HEK293 (cell line): ENCODE data around the gene COL5A1.

Experiments used
- CTCF ChIA-PET: fragments of 350-600 bp; formaldehyde crosslinking; extraction: SDS; loops from one replicate; lab custom pipeline; 2021; ENCODE audit warnings: antibody characterized with exemption; lab: Yijun Ruan, JAX
- POLR2A ChIA-PET: fragments of 300-600 bp; formaldehyde crosslinking; extraction: SDS; loops from one replicate; lab custom pipeline; 2020; ENCODE audit warnings: antibody characterized with exemption, inconsistent platforms; lab: Yijun Ruan, JAX
- H3K27ac ChIP-seq: fragments of 200-500 bp; sonication (Bioruptor generic); 2 replicates; pipeline ENCODE4 v1.5.1; 2014; ENCODE audit warnings: low read depth, low read length, control low read depth, inconsistent platforms; ENCODE audit errors: extremely low read depth
- H3K36me3 ChIP-seq, 2 experiments: fragments of 200-500 bp in 1 of 2; sonication (Bioruptor generic) in 1 of 2; 1 replicate in 1 of 2; 2 replicates in 1 of 2; pipeline ENCODE4 v1.5.1; 2014 to 2017; ENCODE audit warnings: inconsistent platforms in 2 of 2, low read length in 2 of 2; ENCODE audit not compliant: control insufficient read depth in 2 of 2, insufficient read depth in 1 of 2
- H3K4me1 ChIP-seq: fragments of 200-500 bp; sonication (Bioruptor generic); 2 replicates; pipeline ENCODE4 v1.5.1; 2014; ENCODE audit warnings: mild to moderate bottlenecking, low read length, inconsistent platforms; ENCODE audit not compliant: control insufficient read depth, insufficient read depth
- H3K4me3 ChIP-seq: 2 replicates; pipeline ENCODE4 v1.5.1; 2011; ENCODE audit warnings: low read depth, mild to moderate bottlenecking, control low read depth, low read length, moderate library complexity
- H3K9me3 ChIP-seq: fragments of 200-500 bp; sonication (Bioruptor generic); 2 replicates; pipeline ENCODE4 v1.5.1; 2014; ENCODE audit warnings: low read depth, low read length, inconsistent platforms; ENCODE audit not compliant: control insufficient read depth, insufficient read depth
- GLI4 ChIP-seq: fragments of 450-650 bp; formaldehyde crosslinking; IDR thresholded peaks from 2 replicates; pipeline ENCODE4 v1.5.1; 2016; ENCODE audit warnings: missing biosample characterization, missing genetic modification characterization
- GLIS1 ChIP-seq: fragments of 450-650 bp; formaldehyde crosslinking; IDR thresholded peaks from 2 replicates; pipeline ENCODE4 v1.5.1; 2016; ENCODE audit warnings: missing biosample characterization, missing genetic modification characterization
- HOXA7 ChIP-seq: sonication (generic); formaldehyde crosslinking; IDR thresholded peaks from 2 replicates; pipeline ENCODE4 v1.8.1; 2022; ENCODE audit warnings: missing genetic modification reagents, borderline replicate concordance
- KLF8 ChIP-seq: fragments of 450-650 bp; formaldehyde crosslinking; IDR thresholded peaks from 2 replicates; pipeline ENCODE4 v1.5.1; 2016; ENCODE audit warnings: missing biosample characterization, missing genetic modification characterization
- KLF9 ChIP-seq: fragments of 450-650 bp; formaldehyde crosslinking; IDR thresholded peaks from 2 replicates; pipeline ENCODE4 v1.5.1; 2016; ENCODE audit warnings: missing biosample characterization, missing genetic modification characterization, low read depth
- MEIS1 ChIP-seq: sonication (generic); formaldehyde crosslinking; IDR thresholded peaks from 2 replicates; pipeline ENCODE4 v1.8.1; 2022; ENCODE audit warnings: missing genetic modification reagents, mild to moderate bottlenecking, borderline replicate concordance
- PBX3 ChIP-seq: sonication (generic); formaldehyde crosslinking; IDR thresholded peaks from 2 replicates; pipeline ENCODE4 v1.8.1; 2022; ENCODE audit warnings: mild to moderate bottlenecking, moderate library complexity, missing genetic modification reagents
- PRDM10 ChIP-seq: fragments of 450-650 bp; formaldehyde crosslinking; IDR thresholded peaks from 2 replicates; pipeline ENCODE4 v1.5.1; 2016; ENCODE audit warnings: missing biosample characterization, missing genetic modification characterization
- TCF7L2 ChIP-seq: IDR thresholded peaks from 2 replicates; pipeline ENCODE4 v1.6.1; 2011; ENCODE audit warnings: low read depth, mild to moderate bottlenecking, inconsistent platforms, low read length, moderate library complexity, borderline replicate concordance
- WT1 ChIP-seq: fragments of 450-650 bp; formaldehyde crosslinking; IDR thresholded peaks from 2 replicates; pipeline ENCODE4 v1.5.1; 2016; ENCODE audit warnings: missing biosample characterization, missing genetic modification characterization
- ZNF2 ChIP-seq: fragments of 450-650 bp; formaldehyde crosslinking; IDR thresholded peaks from 2 replicates; pipeline ENCODE4 v1.5.1; 2016; ENCODE audit warnings: missing biosample characterization, missing genetic modification characterization
- ZNF280C ChIP-seq: fragments of 450-650 bp; formaldehyde crosslinking; IDR thresholded peaks from 2 replicates; pipeline ENCODE4 v1.5.1; 2016; ENCODE audit warnings: missing biosample characterization, missing genetic modification characterization
- ZNF391 ChIP-seq: fragments of 450-650 bp; formaldehyde crosslinking; IDR thresholded peaks from 2 replicates; pipeline ENCODE4 v1.5.1; 2016; ENCODE audit warnings: low read depth, missing biosample characterization, missing genetic modification characterization, borderline replicate concordance
- ZNF473 ChIP-seq: fragments of 450-650 bp; formaldehyde crosslinking; IDR thresholded peaks from 2 replicates; pipeline ENCODE4 v1.5.1; 2017; ENCODE audit warnings: missing biosample characterization, missing genetic modification characterization
- ZNF501 ChIP-seq: fragments of 450-650 bp; formaldehyde crosslinking; IDR thresholded peaks from 2 replicates; pipeline ENCODE4 v1.5.1; 2016; ENCODE audit warnings: missing biosample characterization, missing genetic modification characterization
- ZNF596 ChIP-seq: fragments of 450-650 bp; IDR thresholded peaks from 2 replicates; pipeline ENCODE4 v1.5.0; 2018; ENCODE audit warnings: missing biosample characterization, mild to moderate bottlenecking, missing genetic modification characterization, moderate library complexity
- ZNF837 ChIP-seq: fragments of 450-650 bp; formaldehyde crosslinking; IDR thresholded peaks from 2 replicates; pipeline ENCODE4 v1.5.1; 2016; ENCODE audit warnings: missing biosample characterization, missing genetic modification characterization
- ZSCAN5A ChIP-seq: fragments of 450-650 bp; formaldehyde crosslinking; IDR thresholded peaks from 2 replicates; pipeline ENCODE4 v1.5.1; 2016; ENCODE audit warnings: missing biosample characterization, missing genetic modification characterization

Gene COL5A1

DNA sequence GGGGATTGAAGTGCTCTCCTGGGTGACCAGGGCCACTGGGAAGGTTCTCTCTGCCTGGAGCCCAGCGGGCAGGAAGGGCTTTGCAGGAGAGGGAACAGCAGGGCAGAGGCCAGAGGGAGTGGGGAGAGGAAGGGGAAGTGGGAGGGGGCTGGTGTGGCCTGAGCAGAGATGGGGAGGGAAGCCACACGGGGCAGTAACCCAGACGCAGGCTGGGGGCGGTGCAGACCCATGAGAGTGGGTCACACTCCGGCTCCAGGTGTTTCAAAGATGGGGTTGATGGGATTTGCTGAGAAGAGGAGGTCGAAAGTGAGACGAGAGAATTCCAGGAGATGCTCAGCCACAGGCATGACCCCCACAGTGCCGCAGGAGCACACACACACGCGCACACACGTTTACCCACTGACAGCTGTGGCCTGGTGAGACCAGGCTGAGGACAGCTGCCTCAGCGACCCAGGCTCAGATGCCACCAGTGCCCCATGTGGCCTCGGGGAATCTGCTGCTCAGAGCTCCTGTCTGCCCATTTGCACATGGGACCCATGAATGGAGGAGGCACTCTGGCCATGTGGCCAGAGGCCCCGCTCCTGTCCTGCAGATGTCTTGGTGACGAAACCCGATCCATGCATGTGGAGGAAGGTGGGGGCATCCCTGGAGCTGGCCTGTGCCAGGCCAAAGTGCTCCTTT lies 206.3 kb downstream of the COL5A1 start:
- Histone ChIP-seq H3K4me1 (no peaks in the 10 kb centered on the region), H3K36me3 (no peaks in the 10 kb centered on the region), H3K4me3 (no peak overlapping the region), H3K27ac (no peak overlapping the region), H3K9me3 (no peaks in the 10 kb centered on the region)
- no peak for TF ChIP-seq KLF8 (tag by site-specific recombination)
- TF ChIP-seq MEIS1 (CRISPR knock-in tag) = no peak
- no peak for TF ChIP-seq TCF7L2
- no peak for TF ChIP-seq PRDM10
- no peak for TF ChIP-seq HOXA7
- no peak for TF ChIP-seq ZNF280C
- TF ChIP-seq ZSCAN5A (tag by site-specific recombination) = no peak
- ChIA-PET POLR2A (no interaction called here), CTCF (no interaction called here)

DNA sequence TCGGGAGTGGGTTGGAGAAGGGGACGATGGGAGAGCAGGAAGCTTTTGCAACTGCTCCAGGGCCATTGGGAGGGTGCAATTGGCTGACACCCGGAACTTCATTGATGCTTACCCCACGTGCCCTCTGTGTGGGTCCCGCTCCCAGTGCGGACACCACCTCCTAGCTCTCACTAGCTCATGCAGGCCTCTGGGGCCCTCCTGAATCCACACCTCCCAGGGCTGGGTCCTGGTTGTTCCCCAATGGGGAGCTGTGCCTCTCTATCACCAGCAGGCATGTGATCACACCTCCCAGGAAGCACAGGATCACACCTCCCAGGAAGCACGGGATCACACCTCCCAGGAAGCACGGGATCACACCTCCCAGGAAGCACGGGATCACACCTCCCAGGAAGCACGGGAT lies 206.9 kb downstream of the COL5A1 start:
- no peaks in the 10 kb centered on the region for H3K36me3 ChIP-seq
- ChIA-PET POLR2A (no interaction called here), CTCF (no interaction called here)
- no peaks in the 10 kb centered on the region for H3K4me1 ChIP-seq
- no peaks in the 10 kb centered on the region for H3K9me3 ChIP-seq
- no peak overlapping the region for H3K4me3 ChIP-seq
- no peak overlapping the region for H3K27ac ChIP-seq
- TF ChIP-seq GLI4 = no peak
- TF ChIP-seq GLIS1 (tag by site-specific recombination) = no peak
- no peak for TF ChIP-seq KLF9 (tag by site-specific recombination)
- no peak for TF ChIP-seq PBX3 (CRISPR knock-in tag)
- no peak for TF ChIP-seq ZNF501 (tag by site-specific recombination)
- no peak for TF ChIP-seq WT1 (tag by site-specific recombination)
- TF ChIP-seq ZNF391 (tag by site-specific recombination) = no peak
- no peak for TF ChIP-seq ZNF2 (tag by site-specific recombination)
- TF ChIP-seq ZNF596 (tag by site-specific recombination) = no peak
- TF ChIP-seq ZNF837 (tag by site-specific recombination) = no peak
- no peak for TF ChIP-seq ZNF473
